DOHH2 (cell line): ENCODE results near the gene RIN3.

ENCODE experiments used
- H3F3A ChIP-seq: fragments of 200-600 bp; sonication (generic), shearing (Covaris generic); 2 replicates; pipeline ENCODE4 v1.6.0; 2016; ENCODE audit warnings: antibody characterized with exemption, mild to moderate bottlenecking; ENCODE audit not compliant: control insufficient read depth, insufficient read depth
- H3K27ac ChIP-seq: fragments of 200-600 bp; sonication (generic); 2 replicates; pipeline ENCODE4 v1.5.1; 2014; ENCODE audit warnings: low read depth, mild to moderate bottlenecking, low read length, moderate library complexity
- H3K27me3 ChIP-seq: fragments of 200-600 bp; sonication (generic); 2 replicates; pipeline ENCODE4 v1.6.1; 2014; ENCODE audit warnings: mild to moderate bottlenecking, low read length, mixed read lengths; ENCODE audit not compliant: control insufficient read depth
- H3K36me3 ChIP-seq: fragments of 200-600 bp; sonication (generic); 2 replicates; pipeline ENCODE4 v1.6.1; 2014; ENCODE audit warnings: mild to moderate bottlenecking, low read length, moderate library complexity, mixed read lengths; ENCODE audit not compliant: control insufficient read depth
- H3K4me1 ChIP-seq: fragments of 200-600 bp; sonication (generic); 2 replicates; pipeline ENCODE4 v1.6.1; 2014; ENCODE audit warnings: mild to moderate bottlenecking, low read length, mixed read lengths; ENCODE audit not compliant: control insufficient read depth
- H3K4me2 ChIP-seq: fragments of 200-600 bp; sonication (generic); 2 replicates; pipeline ENCODE4 v1.6.0; 2014; ENCODE audit warnings: mild to moderate bottlenecking, low read length, moderate library complexity
- H3K4me3 ChIP-seq: fragments of 200-600 bp; sonication (generic); 2 replicates; pipeline ENCODE4 v1.5.1; 2014; ENCODE audit warnings: mild to moderate bottlenecking, low read length, mixed read lengths
- H3K79me2 ChIP-seq: fragments of 200-600 bp; sonication (generic); 2 replicates; pipeline ENCODE4 v1.6.1; 2014; ENCODE audit warnings: mild to moderate bottlenecking, low read length, mixed read lengths; ENCODE audit not compliant: control insufficient read depth
- H3K9me2 ChIP-seq: fragments of 200-600 bp; sonication (generic); replicated peaks from 2 replicates; pipeline ENCODE4 v1.6.1; 2014; ENCODE audit warnings: mild to moderate bottlenecking, low read length, mixed read lengths; ENCODE audit not compliant: control insufficient read depth
- H3K9me3 ChIP-seq: fragments of 200-600 bp; sonication (generic); 2 replicates; pipeline ENCODE4 v1.6.1; 2014; ENCODE audit warnings: antibody characterized with exemption, low read length, mixed read lengths; ENCODE audit not compliant: control insufficient read depth, insufficient read depth
- H4K20me1 ChIP-seq: fragments of 200-600 bp; sonication (generic); 2 replicates; pipeline ENCODE4 v1.6.0; 2014; ENCODE audit warnings: low read depth, mild to moderate bottlenecking, antibody characterized with exemption, low read length, moderate library complexity; ENCODE audit not compliant: control insufficient read depth, insufficient read depth
- EZH2phosphoT487 ChIP-seq: fragments of 200-600 bp; sonication (generic); IDR thresholded peaks from 2 replicates; pipeline ENCODE4 v1.6.1; 2017; ENCODE audit warnings: borderline replicate concordance, mild to moderate bottlenecking, antibody characterized with exemption, low read length, moderate library complexity, mixed read lengths
- TF ChIP-seq, protein P1 (sequence below): fragments of 200-600 bp; sonication (generic); IDR thresholded peaks from one replicate; pipeline ENCODE4 v1.5.1; 2014; ENCODE audit warnings: antibody characterized with exemption, mild to moderate bottlenecking, low read depth, low read length; ENCODE audit not compliant: poor library complexity, severe bottlenecking

The RIN3 gene

DNA sequence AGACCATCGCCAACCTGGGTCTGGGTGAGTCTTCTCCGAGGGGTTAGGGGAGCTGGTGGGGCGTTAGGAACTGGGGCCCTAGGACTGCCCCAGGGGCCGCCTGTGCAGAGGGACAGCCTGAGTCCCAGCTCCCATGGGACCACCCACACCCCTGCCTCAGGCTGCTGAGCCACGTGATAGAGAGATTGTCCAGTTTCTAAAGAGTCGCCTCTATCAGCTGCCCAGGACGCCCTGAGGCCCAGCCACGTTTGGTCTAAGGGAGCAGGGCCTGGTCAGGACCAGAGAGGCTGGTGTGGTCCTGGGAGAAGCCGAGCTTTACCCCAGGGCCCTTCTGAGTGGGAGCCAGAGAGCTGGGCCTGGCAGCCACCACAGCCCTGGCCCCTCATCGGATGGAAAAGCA lies 127.7 kb downstream of the RIN3 start:
- no peak overlapping the region for H3K4me3 ChIP-seq
- no peaks in the 10 kb centered on the region for H3K4me1 ChIP-seq
- H3K27me3 ChIP-seq = no peaks in the 10 kb centered on the region

DNA sequence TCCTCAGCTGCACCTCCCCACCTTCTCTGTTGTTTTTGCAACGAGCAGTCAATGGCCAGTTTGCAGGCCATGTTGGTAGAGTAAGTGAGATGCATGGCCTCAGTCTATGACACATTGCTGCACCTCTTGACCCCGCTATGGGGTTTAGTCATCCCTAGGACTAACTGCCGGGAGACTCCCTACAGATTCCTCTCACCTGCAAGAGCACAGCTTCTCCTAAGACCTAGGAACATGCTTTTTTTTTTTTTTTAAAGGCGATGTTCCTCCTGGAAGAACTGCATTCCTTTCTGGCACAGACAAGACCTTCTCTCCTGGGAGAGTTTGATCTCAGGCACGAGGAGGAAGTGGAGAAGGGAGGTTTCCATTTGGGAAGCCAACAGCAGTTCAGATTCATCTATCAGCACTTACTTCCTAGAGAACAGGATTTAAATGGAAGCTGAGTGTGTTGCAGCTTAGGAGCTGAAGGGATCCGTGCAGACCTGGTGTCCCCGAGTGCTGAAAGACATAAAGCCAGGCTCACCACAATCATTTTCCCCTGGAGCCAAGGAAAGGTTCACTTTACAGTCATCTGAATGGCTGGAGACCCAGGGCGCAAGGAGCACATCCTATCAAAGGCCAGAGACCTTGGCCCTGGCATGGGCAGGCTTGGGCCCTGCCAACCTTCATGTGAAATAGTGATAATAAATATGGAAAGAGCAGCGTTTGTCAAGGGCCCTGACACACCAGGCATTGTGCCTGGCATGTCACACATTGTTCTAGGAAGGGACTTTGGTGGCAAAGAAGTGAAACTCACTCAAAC lies 130.8 kb downstream of the RIN3 start:
- Histone ChIP-seq H3K9me3 (no peaks in the 10 kb centered on the region), H3K4me3 (no peak overlapping the region), H3K36me3 (no peaks in the 10 kb centered on the region), H3K9me2 (no peaks in the 10 kb centered on the region), H3K27ac (no peak overlapping the region), H3K79me2 (no peaks in the 10 kb centered on the region), H3K4me2 (no peak overlapping the region), H3F3A (no peaks in the 10 kb centered on the region), H3K27me3 (no peaks in the 10 kb centered on the region), H3K4me1 (no peaks in the 10 kb centered on the region), H4K20me1 (no peaks in the 10 kb centered on the region)
- TF ChIP-seq EZH2phosphoT487 = no peak
- TF ChIP-seq, protein P1, sequence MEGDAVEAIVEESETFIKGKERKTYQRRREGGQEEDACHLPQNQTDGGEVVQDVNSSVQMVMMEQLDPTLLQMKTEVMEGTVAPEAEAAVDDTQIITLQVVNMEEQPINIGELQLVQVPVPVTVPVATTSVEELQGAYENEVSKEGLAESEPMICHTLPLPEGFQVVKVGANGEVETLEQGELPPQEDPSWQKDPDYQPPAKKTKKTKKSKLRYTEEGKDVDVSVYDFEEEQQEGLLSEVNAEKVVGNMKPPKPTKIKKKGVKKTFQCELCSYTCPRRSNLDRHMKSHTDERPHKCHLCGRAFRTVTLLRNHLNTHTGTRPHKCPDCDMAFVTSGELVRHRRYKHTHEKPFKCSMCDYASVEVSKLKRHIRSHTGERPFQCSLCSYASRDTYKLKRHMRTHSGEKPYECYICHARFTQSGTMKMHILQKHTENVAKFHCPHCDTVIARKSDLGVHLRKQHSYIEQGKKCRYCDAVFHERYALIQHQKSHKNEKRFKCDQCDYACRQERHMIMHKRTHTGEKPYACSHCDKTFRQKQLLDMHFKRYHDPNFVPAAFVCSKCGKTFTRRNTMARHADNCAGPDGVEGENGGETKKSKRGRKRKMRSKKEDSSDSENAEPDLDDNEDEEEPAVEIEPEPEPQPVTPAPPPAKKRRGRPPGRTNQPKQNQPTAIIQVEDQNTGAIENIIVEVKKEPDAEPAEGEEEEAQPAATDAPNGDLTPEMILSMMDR = no peak

More for the DNA sequence above, 127.7 kb downstream of the RIN3 start:
- no peak overlapping the region for H3K27ac ChIP-seq
- H3K9me3 ChIP-seq = no peaks in the 10 kb centered on the region
- no peaks in the 10 kb centered on the region for H3K9me2 ChIP-seq
- H4K20me1 ChIP-seq = no peaks in the 10 kb centered on the region
- TF ChIP-seq EZH2phosphoT487 = no peak
- TF ChIP-seq, protein P1 = no peak
- H3K36me3 ChIP-seq = no peaks in the 10 kb centered on the region
- H3K4me2 ChIP-seq = no peak overlapping the region
- H3K79me2 ChIP-seq = no peaks in the 10 kb centered on the region
- H3F3A ChIP-seq = no peaks in the 10 kb centered on the region

DNA sequence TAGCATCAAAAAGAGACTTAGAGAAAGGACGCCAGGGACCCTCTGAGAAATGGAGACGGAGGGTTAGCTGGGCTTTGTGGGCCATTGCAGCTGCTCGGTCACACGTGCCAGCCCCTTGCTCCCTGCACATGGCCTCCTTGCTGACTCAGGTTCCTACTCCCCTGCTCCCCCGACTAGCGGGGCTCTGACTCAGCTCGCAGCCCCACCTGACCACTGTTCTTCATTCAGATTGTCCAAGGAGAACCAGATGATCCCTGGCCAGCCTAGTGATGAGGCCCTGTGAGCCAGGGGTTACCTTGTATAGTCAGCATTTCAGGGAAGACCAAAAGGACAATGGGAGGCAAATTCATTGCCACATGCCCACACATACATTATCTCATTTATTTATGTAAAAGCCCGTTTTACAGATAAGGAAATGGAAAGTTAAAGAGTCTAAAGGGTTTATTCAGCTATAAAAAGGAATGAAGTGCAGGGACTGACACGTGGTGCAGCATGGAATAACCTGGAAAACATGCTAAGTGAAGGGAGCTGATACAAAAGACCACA lies 131.5 kb downstream of the RIN3 start:
- Histone ChIP-seq H3K4me2 (no peak overlapping the region), H3K4me3 (no peak overlapping the region), H3K9me2 (no peaks in the 10 kb centered on the region), H3K27ac (no peak overlapping the region), H3F3A (no peaks in the 10 kb centered on the region), H3K4me1 (no peaks in the 10 kb centered on the region), H3K27me3 (no peaks in the 10 kb centered on the region), H4K20me1 (no peaks in the 10 kb centered on the region), H3K9me3 (no peaks in the 10 kb centered on the region), H3K36me3 (no peaks in the 10 kb centered on the region), H3K79me2 (no peaks in the 10 kb centered on the region)
- TF ChIP-seq EZH2phosphoT487 = no peak
- TF ChIP-seq, protein P1 = no peak
